NCI-H1092 (cell line): ENCODE data around the gene CDH23.

Experiments
- DNase-seq: peaks from one replicate; lab custom pipeline; 2025; lab: John Stamatoyannopoulos, UW

Gene CDH23

GRCh38 chr10:71663311-71663710 is 266.6 kb downstream of the CDH23 start:
- DNase-seq: no peak

GRCh38 chr10:71664585-71664984 is 267.9 kb downstream of the CDH23 start:
- no peak for DNase-seq

GRCh38 chr10:71665456-71665855 is 268.7 kb downstream of the CDH23 start:
- DNase-seq: no peak

DNA sequence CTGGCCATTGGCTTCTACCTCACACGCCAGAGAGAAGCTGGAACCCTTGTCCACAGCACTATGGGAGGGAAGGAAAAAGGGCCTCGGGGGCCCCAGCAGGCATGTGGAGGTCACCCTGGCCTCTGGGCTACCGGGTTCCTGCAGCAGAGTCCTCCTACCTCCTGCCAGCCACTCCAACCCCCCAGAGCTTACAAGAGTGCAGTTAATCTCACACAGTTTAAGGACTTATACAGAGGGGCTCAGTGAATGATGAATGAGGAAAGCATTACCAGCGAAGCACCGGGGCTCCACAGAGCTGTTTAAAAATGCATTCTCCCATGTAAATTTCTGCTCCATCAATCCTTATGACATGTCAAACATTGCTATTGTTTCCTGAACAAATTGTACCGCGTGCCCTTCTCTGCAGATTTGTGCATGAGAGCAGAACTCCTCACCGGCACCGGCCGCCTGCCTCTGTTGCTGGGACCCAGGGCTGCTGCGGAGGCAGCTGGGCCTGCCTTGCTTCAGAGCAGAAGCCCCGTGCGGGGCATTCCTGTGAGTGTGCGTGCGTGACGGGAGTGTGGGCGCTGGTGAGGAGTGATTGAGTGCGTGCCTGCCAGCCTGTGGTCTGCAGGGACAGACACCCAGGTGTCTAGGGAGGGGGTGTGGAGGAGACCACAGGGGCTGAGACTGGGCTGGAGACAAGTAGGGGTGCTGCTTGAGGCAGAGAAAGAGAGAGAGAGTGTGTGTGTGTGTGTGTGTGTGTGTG is 270.1 kb downstream of the CDH23 start:
- DNase-seq: no peak

GRCh38 chr10:71667387-71667752 is 270.6 kb downstream of the CDH23 start:
- DNase-seq: no peak

DNA sequence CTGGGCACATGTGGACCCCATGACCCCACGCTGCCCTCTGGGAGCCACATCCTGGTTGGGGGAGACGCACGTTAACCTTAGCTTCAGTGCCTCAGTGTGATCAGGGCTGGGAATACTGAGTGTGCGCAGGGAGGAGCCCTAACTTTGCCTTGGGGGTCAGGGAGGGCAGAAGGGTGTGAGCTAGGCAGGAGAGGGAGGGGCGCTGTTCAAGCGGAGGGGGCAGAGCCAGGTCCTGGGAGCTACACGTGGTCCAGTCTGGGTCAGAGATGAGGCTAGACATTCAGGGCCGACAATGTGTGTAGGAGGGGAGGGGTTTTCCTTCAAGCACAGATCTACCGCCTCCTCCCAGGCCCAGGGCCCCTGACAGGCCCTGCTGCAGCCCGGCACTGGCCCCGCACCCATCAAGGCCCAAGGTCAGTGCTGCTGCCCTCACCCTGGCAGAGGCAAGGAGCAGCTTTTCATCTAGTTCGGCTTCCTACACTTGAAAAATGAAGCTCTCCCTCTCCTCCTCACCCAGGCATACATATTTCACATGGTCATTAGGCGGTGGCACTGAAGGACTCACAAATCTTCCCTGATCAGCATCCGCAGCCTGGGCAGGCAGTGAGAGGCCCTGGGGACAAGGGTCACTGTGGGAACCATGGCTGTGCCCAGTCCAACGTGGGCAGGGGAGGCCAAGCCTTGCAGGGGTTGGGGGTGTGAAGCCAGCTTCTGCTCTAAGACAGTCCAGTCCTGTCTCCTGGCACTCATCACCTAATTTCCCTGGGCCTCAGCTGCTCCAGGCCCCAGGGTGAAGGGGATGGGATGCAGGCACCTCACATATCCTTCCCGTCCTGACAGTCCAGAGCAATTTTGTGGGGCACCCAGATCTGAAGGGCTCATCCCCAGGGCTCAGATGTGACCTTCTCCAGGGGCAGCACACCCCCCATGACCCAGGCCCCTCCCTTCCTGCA is 275.6 kb downstream of the CDH23 start:
- no peak for DNase-seq

GRCh38 chr10:71675295-71675970 is 278.7 kb downstream of the CDH23 start:
- DNase-seq: no peak

DNA sequence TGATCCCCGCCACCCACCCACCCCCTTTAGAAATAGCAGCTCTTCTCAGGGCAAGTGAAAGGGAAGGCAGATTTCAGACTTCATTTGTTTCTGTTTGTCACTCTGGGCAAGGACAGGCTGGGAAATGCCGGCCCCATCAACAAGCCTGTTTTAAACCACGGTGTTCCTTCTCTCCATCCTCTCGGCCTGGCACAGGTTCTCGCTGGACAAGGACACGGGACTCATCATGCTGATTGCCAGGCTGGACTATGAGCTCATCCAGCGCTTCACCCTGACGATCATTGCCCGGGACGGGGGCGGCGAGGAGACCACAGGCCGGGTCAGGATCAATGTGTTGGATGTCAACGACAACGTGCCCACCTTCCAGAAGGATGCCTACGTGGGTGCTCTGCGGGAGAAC is 280.5 kb downstream of the CDH23 start:
- no peak for DNase-seq

- DNase-seq: no peak
Observed at GRCh38 chr10:71678057-71678805, 281.5 kb downstream of the CDH23 start.

DNA sequence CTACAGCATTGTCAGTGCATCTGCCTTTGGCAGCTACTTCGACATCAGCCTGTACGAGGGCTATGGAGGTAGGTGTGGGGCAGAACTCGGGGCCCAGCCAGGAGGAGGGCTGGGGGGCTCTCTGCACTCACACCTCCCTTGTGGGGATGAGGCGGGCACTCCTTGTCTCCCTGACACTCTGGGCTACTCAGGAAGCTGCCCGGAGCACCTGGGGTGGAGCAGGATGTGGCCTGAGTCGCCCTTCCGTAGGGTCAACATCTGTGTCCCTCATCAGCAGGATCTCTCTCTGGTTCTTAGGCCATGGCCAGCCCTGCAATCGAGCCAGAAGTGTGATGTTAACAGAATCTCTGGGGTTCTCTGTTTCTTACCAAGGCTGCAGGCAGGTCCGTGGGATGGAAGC is 282.7 kb downstream of the CDH23 start:
- no peak for DNase-seq

DNA sequence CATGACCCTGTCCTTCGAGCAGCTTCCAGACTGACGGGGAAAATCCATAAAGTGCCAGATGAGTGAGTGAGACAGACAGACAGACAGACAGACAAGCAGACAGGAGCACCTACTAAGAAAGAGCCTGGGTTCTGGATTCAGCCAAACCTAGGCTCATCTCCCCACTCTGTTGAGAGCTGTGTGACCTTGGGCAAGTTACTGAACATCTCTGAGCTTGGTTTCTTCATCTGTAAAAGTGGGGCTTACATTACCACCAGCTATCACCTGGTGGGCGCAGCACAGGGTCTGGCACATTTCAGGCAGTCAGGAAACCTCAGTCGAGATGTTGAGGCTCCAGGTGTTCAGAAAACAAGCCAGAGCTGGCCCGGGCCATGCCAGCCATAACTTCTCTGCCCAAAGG is 285.3 kb downstream of the CDH23 start:
- DNase-seq: no peak

- no peak for DNase-seq
Observed at GRCh38 chr10:71683301-71683700, 286.6 kb downstream of the CDH23 start.

DNA sequence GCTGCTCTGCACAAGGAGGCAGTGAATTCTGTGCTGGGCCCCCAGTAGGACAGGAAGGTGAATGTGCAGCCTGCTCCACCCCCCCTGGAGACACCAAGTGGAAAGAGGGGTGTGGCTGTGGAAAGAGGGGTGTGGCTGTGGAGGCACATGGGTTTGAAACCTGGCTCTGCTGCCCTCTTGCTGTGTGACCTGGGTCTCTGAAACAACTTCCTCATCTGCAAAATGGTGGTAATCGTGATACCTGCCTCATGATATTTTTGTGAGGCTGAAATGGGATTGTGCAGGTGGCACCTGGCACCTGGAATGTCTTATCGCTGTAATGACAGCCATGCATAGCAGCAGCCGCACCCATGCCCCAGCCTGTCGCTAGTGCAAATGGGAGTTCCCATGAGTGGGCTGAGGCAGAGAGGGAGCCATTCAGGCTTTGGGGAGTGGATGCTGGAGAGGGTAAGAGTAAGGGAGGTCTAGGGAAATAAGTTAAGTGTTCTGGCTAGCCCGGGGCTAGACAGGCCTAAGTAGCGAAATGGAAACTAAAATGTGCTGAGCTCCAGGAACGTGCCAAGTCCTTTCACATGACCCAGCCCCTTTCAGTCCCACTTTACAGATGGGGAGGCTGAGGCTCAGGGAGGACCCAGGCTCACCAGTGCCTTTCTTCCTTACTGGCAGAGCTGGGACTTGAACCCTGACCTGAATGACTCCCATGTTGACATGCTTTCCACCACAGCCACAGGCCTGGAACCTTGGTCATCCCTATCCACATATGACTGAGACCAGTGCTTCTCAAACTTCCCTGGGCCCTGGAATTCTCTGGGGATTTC is 287.8 kb downstream of the CDH23 start:
- no peak for DNase-seq

DNA sequence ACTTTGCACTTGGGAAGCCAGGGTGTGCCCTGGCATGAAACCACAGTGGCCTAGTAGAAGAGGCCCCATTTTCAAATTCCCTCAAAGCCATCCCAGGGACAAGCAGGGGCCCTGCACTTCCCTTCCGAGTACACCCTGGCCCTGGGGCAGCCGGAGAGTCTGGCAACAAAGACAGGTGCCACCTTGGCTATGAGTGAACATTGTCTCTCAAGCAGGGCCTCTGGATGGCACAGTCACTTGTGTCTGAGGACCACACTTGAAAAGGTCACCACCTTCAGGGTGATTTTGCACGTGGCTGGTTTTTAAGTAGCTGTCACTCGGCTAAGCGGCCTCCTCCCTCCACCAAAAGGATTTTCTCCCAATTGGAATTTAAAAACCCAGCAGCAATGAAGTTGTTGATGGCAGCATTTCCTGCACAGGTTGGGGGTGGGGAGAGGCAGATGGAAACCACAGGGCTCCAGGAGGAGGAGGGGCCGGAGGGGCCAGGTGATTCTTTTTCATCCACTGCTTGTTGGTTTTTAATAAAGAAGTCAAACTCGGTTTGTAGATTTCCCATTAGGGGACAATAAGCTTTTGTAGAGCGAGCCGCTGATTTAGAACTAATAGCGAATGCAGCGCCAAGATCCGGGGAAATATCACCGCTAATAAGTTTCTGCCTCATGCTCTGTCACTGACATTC is 289.0 kb downstream of the CDH23 start:
- DNase-seq: no peak

DNA sequence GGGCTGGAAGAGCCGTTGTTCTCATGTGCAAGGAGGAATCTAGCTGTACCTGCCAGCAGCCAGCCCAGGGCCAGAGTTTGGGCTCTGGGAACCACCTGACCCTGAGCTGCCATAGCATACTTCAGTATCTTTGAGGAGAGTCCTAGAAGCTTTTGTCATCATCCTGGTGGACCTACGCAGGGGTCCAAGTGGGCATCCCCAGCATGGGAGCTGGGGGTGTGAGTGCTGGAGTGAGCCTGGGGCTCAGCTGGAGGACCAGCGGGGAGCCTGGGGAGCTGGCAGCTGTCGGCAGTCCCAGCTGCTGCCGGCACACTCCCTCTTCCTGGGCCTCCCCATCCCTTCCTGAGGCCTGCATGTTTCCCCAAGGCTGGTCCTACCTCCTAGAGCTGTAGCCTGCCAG is 290.4 kb downstream of the CDH23 start:
- DNase-seq: no peak

DNA sequence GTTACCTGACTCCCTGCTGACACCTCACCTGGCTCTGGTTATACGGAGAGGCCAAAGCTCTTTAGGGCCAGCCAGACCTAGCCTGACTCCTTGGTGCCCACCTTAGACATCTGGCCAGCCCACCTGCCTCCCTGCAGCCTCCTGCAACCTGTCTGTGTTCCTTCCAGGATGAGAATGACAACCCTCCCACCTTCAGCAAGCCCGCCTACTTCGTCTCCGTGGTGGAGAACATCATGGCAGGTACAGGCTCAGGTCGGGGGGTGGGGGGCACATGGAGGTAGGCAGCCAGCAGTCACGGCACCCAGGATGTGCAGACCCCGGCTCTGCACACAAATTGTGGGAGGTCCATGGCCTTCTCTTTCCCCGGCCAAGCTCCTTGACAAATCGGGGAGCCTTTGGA is 290.8 kb downstream of the CDH23 start:
- DNase-seq: no peak

DNA sequence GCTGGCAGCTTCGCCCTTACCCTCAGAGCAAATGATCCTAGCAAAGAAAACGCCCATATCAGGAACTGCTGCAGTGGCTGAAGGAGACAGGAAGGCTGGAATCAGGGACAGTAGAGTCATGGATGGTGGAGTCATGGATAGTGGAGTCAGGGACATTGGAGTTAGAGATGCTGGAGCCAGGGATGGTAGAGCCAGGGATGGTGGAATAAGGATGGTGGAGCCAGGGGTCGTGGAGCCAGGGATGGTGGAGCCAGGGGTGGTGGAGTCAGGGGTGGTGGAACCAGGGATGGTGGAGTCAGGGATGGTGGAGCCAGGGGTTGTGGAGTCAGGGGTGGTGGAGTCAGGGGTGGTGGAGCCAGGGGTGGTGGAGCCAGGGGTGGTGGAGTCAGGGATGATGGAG is 291.5 kb downstream of the CDH23 start:
- no peak for DNase-seq

DNA sequence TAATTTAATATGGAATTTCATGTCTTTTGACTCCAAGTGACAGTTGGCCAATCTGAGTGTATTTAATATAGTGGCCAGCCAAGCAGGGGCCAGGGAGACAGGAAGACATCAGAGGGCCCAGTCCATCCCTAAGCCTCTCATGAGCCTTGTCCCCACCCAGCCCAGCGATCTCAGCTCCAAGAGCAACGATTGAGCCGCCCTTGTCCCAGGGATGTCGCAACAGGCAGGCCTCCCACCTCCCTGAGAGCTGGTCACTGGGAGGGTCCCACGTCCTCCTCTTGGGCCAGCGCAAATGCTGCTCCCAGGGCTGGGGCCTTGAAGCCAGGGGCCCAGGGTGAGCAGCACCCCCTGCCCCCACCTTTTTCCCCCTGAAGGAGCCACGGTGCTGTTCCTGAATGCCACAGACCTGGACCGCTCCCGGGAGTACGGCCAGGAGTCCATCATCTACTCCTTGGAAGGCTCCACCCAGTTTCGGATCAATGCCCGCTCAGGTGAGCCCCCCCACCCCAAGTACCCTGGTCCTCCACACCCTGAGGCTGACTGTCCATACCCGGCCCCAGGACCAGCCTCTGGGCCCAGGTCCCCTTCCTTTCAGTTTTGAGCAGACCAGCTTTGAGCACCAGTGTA is 293.5 kb downstream of the CDH23 start:
- DNase-seq: no peak

DNA sequence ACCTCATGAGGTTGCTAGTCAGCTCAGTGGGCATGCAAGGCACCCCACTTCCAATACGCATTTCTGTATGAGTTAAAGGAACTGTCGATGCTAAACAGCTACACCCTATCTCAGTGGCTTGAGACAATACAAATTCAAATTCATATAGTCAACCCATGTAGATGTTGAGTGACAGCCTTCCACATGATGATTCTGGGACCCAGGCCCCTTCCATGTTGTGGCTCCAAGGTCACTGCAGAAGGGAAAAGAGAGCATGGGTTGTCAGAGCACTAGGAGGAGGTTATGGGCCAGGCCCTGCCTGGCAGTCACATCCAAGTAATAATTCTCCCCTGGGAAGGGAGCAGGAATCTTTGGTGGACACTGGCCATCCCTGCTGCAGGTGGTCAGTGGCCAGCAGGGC is 294.7 kb downstream of the CDH23 start:
- DNase-seq: no peak
